ENCODE results near the gene TBC1D24. TPM values are rescaled to one million over a fixed set of nuclear protein-coding genes. Genes with fewer than 3 reads are reported as not detected.

TBC1D24 gene
- total and polyA plus RNA-seq, 9 of the 15 experiments (the other 6 are each of a cell fraction or from before 2014, with no cell fraction given): 1.7 to 22.6 (median 7.2) TPM

- TF ChIP-seq ETS1 (conservative IDR thresholded peaks at IDR 0.05; ENCODE audit: control insufficient read depth, low read depth, low read length) (no peak), POU5F1 (IDR thresholded peaks at IDR 0.05; ENCODE audit: borderline replicate concordance, low read depth, low read length, partially characterized antibody) (no peak), ATF4 (CRISPR knock-in tag; IDR thresholded peaks at IDR 0.05) (no peak), CREB3L1 (IDR thresholded peaks at IDR 0.05; ENCODE audit: borderline replicate concordance, low read depth) (no peak), JUNB (CRISPR knock-in tag; conservative IDR thresholded peaks at IDR 0.05) (no peak), DPF2 (IDR thresholded peaks at IDR 0.05) (0 out of 2 replicates have a peak, but pooled peaks have one; percentile 11), DIDO1 (tag; IDR thresholded peaks at IDR 0.05; ENCODE audit: low read depth) (no peak), ARNT (IDR thresholded peaks at IDR 0.05) (no peak), FOXA3 (CRISPR knock-in tag; conservative IDR thresholded peaks at IDR 0.05 in 1 of 2, IDR thresholded peaks at IDR 0.05 in 1 of 2) (no peak), BCOR (IDR thresholded peaks at IDR 0.05) (0 out of 2 replicates have a peak, but pooled peaks have one; percentile 18), ZNF121 (CRISPR knock-in tag; conservative IDR thresholded peaks at IDR 0.05) (no peak), ZNF140 (CRISPR knock-in tag; IDR thresholded peaks at IDR 0.05) (no peak), MYBL2 (IDR thresholded peaks at IDR 0.05; ENCODE audit: low read depth) (no peak), MYBL2 (CRISPR knock-in tag; IDR thresholded peaks at IDR 0.05; ENCODE audit: borderline replicate concordance) (no peak), ZBTB34 (CRISPR knock-in tag; IDR thresholded peaks at IDR 0.05) (no peak), ZBTB12 (CRISPR knock-in tag; IDR thresholded peaks at IDR 0.05) (no peak), SPI1 (IDR thresholded peaks at IDR 0.05; ENCODE audit: borderline replicate concordance, low read depth, low read length) (no peak), SRF (CRISPR knock-in tag; IDR thresholded peaks at IDR 0.05) (no peak), RBM34 (IDR thresholded peaks at IDR 0.05; ENCODE audit: borderline replicate concordance, insufficient read depth, low read length) (no peak), HNRNPL (IDR thresholded peaks at IDR 0.05; ENCODE audit: low read depth, low read length) (no peak), HBP1 (CRISPR knock-in tag; IDR thresholded peaks at IDR 0.05) (no peak)
Measured at GRCh38 chr16:2532494-2533141, 57.7 kb downstream of the TBC1D24 start (continued).
